ENCODE measurements around the gene NKX2-4. TPM values are rescaled to one million over a fixed set of nuclear protein-coding genes. Genes with fewer than 3 reads are reported as not detected.
A peak's percentile ranks its signal among the peaks of the same experiment; 100 is the strongest.

Gene NKX2-4
- not detected in 2 replicates for total RNA-seq

- Histone ChIP-seq H4K20me1 (ENCODE audit: insufficient read depth, low read length) (peaks cover 6% of the 10 kb centered on the region), H3K27me3 (ENCODE audit: insufficient read depth, low read length) (peaks cover 98% of the 10 kb centered on the region), H3K79me2 (ENCODE audit: insufficient read depth, low read length) (no peaks in the 10 kb centered on the region), H3K4me1 (ENCODE audit: insufficient read depth, low read length) (no peaks in the 10 kb centered on the region), H3K4me3 (ENCODE audit: insufficient read depth, low read length) (no peak within 1 kb of the TSS), H3K36me3 (ENCODE audit: insufficient read depth, low read length) (no peaks in the 10 kb centered on the region), H3K9me3 (ENCODE audit: low read depth, low read length) (no peaks in the 10 kb centered on the region), H3K27ac (ENCODE audit: low read depth, low read length) (no peak within 1 kb of the TSS), H2AFZ (ENCODE audit: low read length) (no peak within 1 kb of the TSS), H3K4me2 (ENCODE audit: insufficient read depth, low read length) (no peak within 1 kb of the TSS)
- no peak for TF ChIP-seq CTCF (IDR thresholded peaks at IDR 0.05; ENCODE audit: extremely low read depth, low read depth, low read length)
- DNase-seq (ENCODE audit: insufficient read length, low spot score, missing footprints): peak; percentile 64
These were observed at the start of gene NKX2-4 for GRCh38 chr20:21397341-21398108. Gene NKX2-4, minus strand, starts transcription at chr20:21397526. Its CDS starts 127 bp downstream, at chr20:21397399.

DNA sequence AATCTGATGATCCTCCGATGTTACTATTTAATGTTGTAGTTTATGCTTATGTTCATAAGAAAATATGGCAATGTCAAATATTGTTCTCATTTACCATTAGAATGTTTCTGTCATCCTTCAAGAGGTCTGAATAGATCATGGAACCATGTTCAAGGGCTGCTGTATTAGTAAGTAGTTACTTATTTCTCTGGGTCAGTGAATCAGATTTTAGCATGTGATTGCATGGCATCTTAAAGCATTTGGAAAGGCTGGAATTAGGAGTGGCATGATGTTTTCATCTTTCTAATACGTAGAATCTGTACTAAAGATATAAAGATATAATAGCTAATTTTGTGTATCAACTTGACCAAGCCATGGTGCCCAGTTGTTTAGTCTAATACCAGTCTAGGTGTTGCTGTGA is 40.5 kb upstream of the NKX2-4 start:
- no peak for DNase-seq (ENCODE audit: insufficient read length, low spot score, missing footprints)
- H3K4me2 ChIP-seq (ENCODE audit: insufficient read depth, low read length): no peak overlapping the region
- H3K27ac ChIP-seq (ENCODE audit: low read depth, low read length): no peak overlapping the region
- H3K4me1 ChIP-seq (ENCODE audit: insufficient read depth, low read length): peaks cover 30% of the 10 kb centered on the region
- no peaks in the 10 kb centered on the region for H4K20me1 ChIP-seq (ENCODE audit: insufficient read depth, low read length)
- peaks cover 3% of the 10 kb centered on the region for H3K27me3 ChIP-seq (ENCODE audit: insufficient read depth, low read length)
- no peaks in the 10 kb centered on the region for H3K36me3 ChIP-seq (ENCODE audit: insufficient read depth, low read length)
- no peaks in the 10 kb centered on the region for H3K79me2 ChIP-seq (ENCODE audit: insufficient read depth, low read length)
- no peaks in the 10 kb centered on the region for H3K9me3 ChIP-seq (ENCODE audit: low read depth, low read length)
- TF ChIP-seq CTCF (IDR thresholded peaks at IDR 0.05; ENCODE audit: extremely low read depth, low read depth, low read length): no peak
- no peak overlapping the region for H2AFZ ChIP-seq (ENCODE audit: low read length)
- H3K4me3 ChIP-seq (ENCODE audit: insufficient read depth, low read length): no peak overlapping the region

DNA sequence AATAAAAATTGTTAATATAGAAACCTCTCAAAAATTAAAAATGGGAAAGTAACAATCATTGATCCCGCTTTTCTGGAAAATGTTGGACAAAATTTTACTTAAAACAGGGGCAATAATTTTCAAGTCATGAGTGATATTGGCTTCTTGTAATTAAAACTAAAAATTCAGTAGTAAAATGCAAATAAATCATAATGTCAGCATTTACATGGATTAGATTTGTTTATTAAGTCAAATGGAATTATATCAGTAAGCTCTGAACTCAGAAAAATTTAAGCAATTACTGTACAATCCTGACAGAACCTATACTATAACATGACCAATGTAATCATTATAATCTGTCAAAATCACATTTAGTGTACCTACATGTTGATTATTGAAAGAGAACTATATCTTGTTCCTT is 39.9 kb upstream of the NKX2-4 start:
- H3K4me3 ChIP-seq (ENCODE audit: insufficient read depth, low read length): no peak overlapping the region
- H3K4me2 ChIP-seq (ENCODE audit: insufficient read depth, low read length): peak overlapping the region; percentile 59
- H3K4me1 ChIP-seq (ENCODE audit: insufficient read depth, low read length): peaks cover 30% of the 10 kb centered on the region
- no peak for DNase-seq (ENCODE audit: insufficient read length, low spot score, missing footprints)
- TF ChIP-seq CTCF (IDR thresholded peaks at IDR 0.05; ENCODE audit: extremely low read depth, low read depth, low read length): no peak
- peak overlapping the region; percentile 62 for H3K27ac ChIP-seq (ENCODE audit: low read depth, low read length)
- H3K27me3 ChIP-seq (ENCODE audit: insufficient read depth, low read length): peaks cover 3% of the 10 kb centered on the region
- no peaks in the 10 kb centered on the region for H3K9me3 ChIP-seq (ENCODE audit: low read depth, low read length)
- no peaks in the 10 kb centered on the region for H3K79me2 ChIP-seq (ENCODE audit: insufficient read depth, low read length)
- H4K20me1 ChIP-seq (ENCODE audit: insufficient read depth, low read length): no peaks in the 10 kb centered on the region
- no peak overlapping the region for H2AFZ ChIP-seq (ENCODE audit: low read length)
- no peaks in the 10 kb centered on the region for H3K36me3 ChIP-seq (ENCODE audit: insufficient read depth, low read length)

DNA sequence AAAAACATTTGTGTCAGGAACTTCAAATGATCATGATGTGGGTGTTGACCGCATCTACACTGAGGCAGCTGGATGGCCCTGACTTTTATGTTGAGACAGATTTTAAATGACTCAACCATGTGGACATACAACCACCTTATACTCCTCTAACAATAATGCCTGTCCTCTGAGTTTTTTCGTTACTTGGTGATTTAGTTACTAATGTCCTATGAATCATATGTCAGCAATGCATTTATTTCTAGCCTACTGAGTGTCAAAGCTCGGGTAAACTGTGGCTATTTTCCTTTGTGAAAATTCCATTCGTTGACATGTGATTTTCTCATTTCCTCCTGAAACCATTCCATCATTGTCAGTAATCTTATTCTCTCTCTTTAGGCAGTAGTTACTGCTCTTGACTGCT is 38.9 kb upstream of the NKX2-4 start:
- H3K9me3 ChIP-seq (ENCODE audit: low read depth, low read length): no peaks in the 10 kb centered on the region
- peak overlapping the region; percentile 81 for H3K27ac ChIP-seq (ENCODE audit: low read depth, low read length)
- H2AFZ ChIP-seq (ENCODE audit: low read length): no peak overlapping the region

More for the DNA sequence above, 38.9 kb upstream of the NKX2-4 start:
- TF ChIP-seq CTCF (IDR thresholded peaks at IDR 0.05; ENCODE audit: extremely low read depth, low read depth, low read length): no peak
- no peak overlapping the region for H3K4me3 ChIP-seq (ENCODE audit: insufficient read depth, low read length)
- H3K79me2 ChIP-seq (ENCODE audit: insufficient read depth, low read length): no peaks in the 10 kb centered on the region
- H3K36me3 ChIP-seq (ENCODE audit: insufficient read depth, low read length): no peaks in the 10 kb centered on the region
- peaks cover 30% of the 10 kb centered on the region for H3K4me1 ChIP-seq (ENCODE audit: insufficient read depth, low read length)
- no peaks in the 10 kb centered on the region for H3K27me3 ChIP-seq (ENCODE audit: insufficient read depth, low read length)
- no peaks in the 10 kb centered on the region for H4K20me1 ChIP-seq (ENCODE audit: insufficient read depth, low read length)
- DNase-seq (ENCODE audit: insufficient read length, low spot score, missing footprints): peak; percentile 91
- peak overlapping the region; percentile 59 for H3K4me2 ChIP-seq (ENCODE audit: insufficient read depth, low read length)

All from osteoblast (primary cell).